H1 (cell line): ENCODE measurements around the gene SLC4A1. TPM values are rescaled to one million over a fixed set of nuclear protein-coding genes. Genes with fewer than 3 reads are reported as not detected.

ENCODE experiments used
- CTCF ChIA-PET: fragments of 300-600 bp; sonication (Branson Sonifier 250); formaldehyde crosslinking; loops from one replicate; lab custom pipeline; 2021; ENCODE audit not compliant: partially characterized antibody; lab: Charles Lee
- POLR2A ChIA-PET: fragments of 300-600 bp; sonication (Branson Sonifier 250); formaldehyde crosslinking; loops from one replicate; lab custom pipeline; 2021; ENCODE audit warnings: inconsistent platforms; ENCODE audit not compliant: partially characterized antibody; lab: Charles Lee
- DNase-seq, 2 experiments: peaks; one replicate each; pipeline versions ENCODE4 v3.0.0 to v3.0.0-alpha.2; 2010 to 2022; ENCODE audit warnings: low spot score in 2 of 2, low read depth in 1 of 2, mixed read lengths in 1 of 2
- FAIRE-seq: peaks from 2 replicates; lab custom pipeline; 2011; peaks lifted over from hg19 to GRCh38; lab: Jason Lieb, UNC
- H2AFZ ChIP-seq: 2 replicates; pipeline ENCODE4 v1.8.1; 2012; ENCODE audit warnings: low read length, inconsistent platforms
- H2AK5ac ChIP-seq: 2 replicates; pipeline ENCODE4 v1.6.1; 2013; ENCODE audit warnings: low read depth, low read length
- H2BK120ac ChIP-seq: replicated peaks from 2 replicates; pipeline ENCODE3; 2013; ENCODE audit warnings: low read depth, low read length, inconsistent platforms
- H2BK12ac ChIP-seq: 2 replicates; pipeline ENCODE4 v1.6.1; 2013; ENCODE audit warnings: low read depth, low read length
- H2BK15ac ChIP-seq: 2 replicates; pipeline ENCODE4 v1.6.1; 2013; ENCODE audit warnings: low read length
- H2BK20ac ChIP-seq: 2 replicates; pipeline ENCODE4 v1.6.1; 2013; ENCODE audit warnings: low read length
- H2BK5ac ChIP-seq: 2 replicates; pipeline ENCODE4 v1.6.1; 2013; ENCODE audit warnings: low read depth, low read length
- H3K14ac ChIP-seq: 2 replicates; pipeline ENCODE4 v1.6.1; 2013; ENCODE audit warnings: inconsistent platforms; ENCODE audit not compliant: insufficient read length
- H3K18ac ChIP-seq: 2 replicates; pipeline ENCODE4 v1.6.1; 2013; ENCODE audit warnings: low read length; ENCODE audit errors: extremely low read depth
- H3K23ac ChIP-seq: 2 replicates; pipeline ENCODE4 v1.6.1; 2013; ENCODE audit warnings: inconsistent platforms; ENCODE audit not compliant: insufficient read length
- H3K23me2 ChIP-seq: 2 replicates; pipeline ENCODE4 v1.6.1; 2013; ENCODE audit warnings: low read depth, low read length
- H3K27ac ChIP-seq: 2 replicates; pipeline ENCODE4 v1.6.1; 2011; ENCODE audit warnings: low read depth, low read length, inconsistent platforms
- H3K27me3 ChIP-seq, 4 experiments: replicated peaks in 1 of 4; 1 replicate in 1 of 4; 2 replicates in 3 of 4; pipeline versions ENCODE4 v1.6.1 to v1.8.1; 2011 to 2013; ENCODE audit warnings: low read length in 3 of 4, mild to moderate bottlenecking in 3 of 4, inconsistent platforms in 2 of 4, mixed read lengths in 2 of 4, moderate library complexity in 1 of 4; ENCODE audit not compliant: control insufficient read depth in 3 of 4, insufficient read depth in 3 of 4; ENCODE audit errors: extremely low read depth in 1 of 4
- H3K36me3 ChIP-seq, 4 experiments: 2 replicates each; pipeline versions ENCODE4 v1.6.1 to v1.8.1; 2011 to 2013; ENCODE audit warnings: mild to moderate bottlenecking in 4 of 4, low read length in 3 of 4, moderate library complexity in 2 of 4, control low read depth in 1 of 4, inconsistent platforms in 1 of 4; ENCODE audit not compliant: insufficient read depth in 4 of 4, control insufficient read depth in 2 of 4
- H3K4ac ChIP-seq: replicated peaks from 2 replicates; pipeline ENCODE3; 2013; ENCODE audit warnings: low read length, low read depth, mixed read lengths, inconsistent platforms; ENCODE audit not compliant: insufficient read length
- H3K4me1 ChIP-seq, 4 experiments: replicated peaks in 1 of 4; 1 replicate in 1 of 4; 2 replicates in 3 of 4; pipeline versions ENCODE4 v1.6.1 to v1.8.1; 2011 to 2013; ENCODE audit warnings: low read length in 3 of 4, inconsistent platforms in 2 of 4, mixed read lengths in 1 of 4; ENCODE audit not compliant: insufficient read depth in 4 of 4, control insufficient read depth in 3 of 4
- H3K4me2 ChIP-seq, 2 experiments: 2 replicates each; pipeline versions ENCODE4 v1.6.1 to v1.8.1; 2011 to 2013; ENCODE audit warnings: low read depth in 2 of 2, low read length in 2 of 2, control low read depth in 1 of 2, inconsistent platforms in 1 of 2, mild to moderate bottlenecking in 1 of 2; ENCODE audit not compliant: insufficient read depth in 1 of 2
- H3K4me3 ChIP-seq, 4 experiments: fragments of 200-600, 300-600 bp in 1 of 4; sonication (generic), shearing (Covaris generic), sonication (Bioruptor Twin) in 1 of 4; 2 replicates each; pipeline versions ENCODE4 v1.5.1 to v1.8.1; 2011 to 2016; ENCODE audit warnings: low read length in 4 of 4, low read depth in 3 of 4, control low read depth in 2 of 4, inconsistent platforms in 2 of 4, mild to moderate bottlenecking in 2 of 4, mixed read lengths in 1 of 4, moderate library complexity in 1 of 4; ENCODE audit not compliant: insufficient read depth in 2 of 4; ENCODE audit errors: extremely low read depth in 1 of 4
- H3K56ac ChIP-seq: replicated peaks from 2 replicates; pipeline ENCODE3; 2013; ENCODE audit warnings: low read depth, mild to moderate bottlenecking, mixed read lengths, low read length, inconsistent platforms; ENCODE audit not compliant: insufficient read length
- H3K79me1 ChIP-seq: 2 replicates; pipeline ENCODE4 v1.6.1; 2013; ENCODE audit warnings: low read depth, low read length, control low read depth
- H3K79me2 ChIP-seq, 2 experiments: 2 replicates each; pipeline versions ENCODE4 v1.6.1 to v1.8.1; 2012 to 2013; ENCODE audit warnings: low read length in 2 of 2, mild to moderate bottlenecking in 2 of 2, inconsistent platforms in 1 of 2; ENCODE audit not compliant: insufficient read depth in 2 of 2, control insufficient read depth in 1 of 2
- H3K9ac ChIP-seq, 4 experiments: replicated peaks in 1 of 4; 1 replicate in 1 of 4; 2 replicates in 3 of 4; pipeline versions ENCODE4 v1.6.1 to v1.8.1; 2011 to 2013; ENCODE audit warnings: low read depth in 3 of 4, low read length in 3 of 4, control low read depth in 2 of 4, mild to moderate bottlenecking in 2 of 4, moderate library complexity in 2 of 4, inconsistent platforms in 1 of 4; ENCODE audit errors: extremely low read depth in 1 of 4
- H3K9me3 ChIP-seq, 2 experiments: 2 replicates each; pipeline versions ENCODE4 v1.6.1 to v1.8.1; 2012 to 2013; ENCODE audit warnings: mild to moderate bottlenecking in 2 of 2, moderate library complexity in 2 of 2, control low read depth in 1 of 2, inconsistent platforms in 1 of 2, low read depth in 1 of 2, low read length in 1 of 2, mixed read lengths in 1 of 2; ENCODE audit not compliant: insufficient read depth in 2 of 2
- H4K20me1 ChIP-seq, 2 experiments: replicated peaks in 1 of 2; 2 replicates each; pipeline versions ENCODE3 to v1.8.1; 2011 to 2013; ENCODE audit warnings: inconsistent platforms in 2 of 2, low read length in 2 of 2, mild to moderate bottlenecking in 1 of 2; ENCODE audit not compliant: insufficient read depth in 2 of 2, control insufficient read depth in 1 of 2
- H4K5ac ChIP-seq: 2 replicates; pipeline ENCODE4 v1.6.1; 2013; ENCODE audit warnings: low read length, low read depth, mixed read lengths, inconsistent platforms; ENCODE audit not compliant: insufficient read length
- H4K8ac ChIP-seq: 2 replicates; pipeline ENCODE4 v1.8.0; 2013; ENCODE audit warnings: mild to moderate bottlenecking, moderate library complexity, low read length, inconsistent platforms; ENCODE audit not compliant: insufficient read depth; ENCODE audit errors: extremely low read depth
- H4K91ac ChIP-seq: replicated peaks from 2 replicates; pipeline ENCODE3; 2013; ENCODE audit warnings: low read length, mixed read lengths, inconsistent platforms; ENCODE audit not compliant: insufficient read length
- ATF3 ChIP-seq: IDR thresholded peaks from 2 replicates; pipeline ENCODE4 v1.6.1; 2011; ENCODE audit warnings: low read depth, mild to moderate bottlenecking, low read length; ENCODE audit not compliant: insufficient read depth
- EP300 ChIP-seq, 2 experiments: IDR thresholded peaks; 1 replicate in 1 of 2; 2 replicates in 1 of 2; pipeline ENCODE4 v1.6.1; 2011 to 2012; ENCODE audit warnings: low read depth in 2 of 2, low read length in 2 of 2, mild to moderate bottlenecking in 2 of 2, borderline replicate concordance in 1 of 2, inconsistent platforms in 1 of 2, moderate library complexity in 1 of 2
- SIX5 ChIP-seq: IDR thresholded peaks from 2 replicates; pipeline ENCODE4 v1.6.1; 2011; ENCODE audit warnings: mild to moderate bottlenecking, low read depth, low read length
- SRF ChIP-seq: IDR thresholded peaks from 2 replicates; pipeline ENCODE4 v1.6.1; 2011; ENCODE audit warnings: mild to moderate bottlenecking, low read depth, low read length, moderate library complexity
- TBP ChIP-seq: IDR thresholded peaks from 2 replicates; pipeline ENCODE4 v1.6.1; 2011; ENCODE audit warnings: low read depth, low read length, improper control_type of control experiment
- WGBS, 2 experiments: shearing (Covaris generic) in 1 of 2; methylation state at CpG; one replicate each; pipeline versions ENCODE4 v1.1.6 to v1.1.7; 2013 to 2015; ENCODE audit warnings: low lambda C conversion rate in 2 of 2, mixed read lengths in 2 of 2, inconsistent platforms in 1 of 2, low coverage in 1 of 2, missing lambda C conversion rate in 1 of 2; ENCODE audit not compliant: insufficient replicate concordance in 2 of 2, insufficient coverage in 1 of 2, insufficient read length in 1 of 2; ENCODE audit errors: extremely low coverage in 1 of 2, missing lambda C conversion rate in 1 of 2; 5-methylcytosine and 5-hydroxymethylcytosine counted together
- polyA plus RNA-seq, 7 experiments: library from polyadenylated mRNA; depleted of rRNA in 3 of 7; stranded (reverse) in 5 of 7; unstranded in 2 of 7; fragments of >200 nt in 5 of 7; fragments of 200-250 nt in 2 of 7; gene quantifications; 1 replicate in 5 of 7; 2 replicates in 1 of 7; 4 replicates in 1 of 7; pipeline versions ENCODE4 v1.2.1 to v1.2.3, GENCODE V29; 2011 to 2013; ENCODE audit warnings: missing spikeins in 2 of 7, mixed read lengths in 2 of 7
- total RNA-seq: library from RNA; stranded (reverse); fragmentation: NEBNext Ultra II Directional; extraction: Animal tissue kit (Norgen Biotek cat#: 25700); gene quantifications from 2 replicates; pipeline ENCODE4 v1.2.1, GENCODE V29; 2021

SLC4A1 gene
- total and polyA plus RNA-seq, 2 of the 8 experiments (the other 6 are each of a cell fraction or from before 2014, with no cell fraction given): 0.08 TPM; not detected in 1

GRCh38 chr17:44284024-44284400, 16.1 kb upstream of the SLC4A1 start:
- no peaks in the 10 kb centered on the region for H3K79me1 ChIP-seq
- H3K36me3 ChIP-seq: no peaks in the 10 kb centered on the region
- H3K4me2 ChIP-seq: no peak overlapping the region
- H3K23ac ChIP-seq: no peak overlapping the region
- no peak overlapping the region for H3K4me3 ChIP-seq
- H2BK15ac ChIP-seq: no peak overlapping the region
- no peak overlapping the region for H2BK5ac ChIP-seq
- no peak overlapping the region for H3K4ac ChIP-seq
- WGBS, 2 experiments: 93% methylated on average over 4 of the region's 4 CpGs; no CpG with 5 or more reads in 1 of the 2 experiments
- no peak overlapping the region for H4K91ac ChIP-seq
- ChIA-PET POLR2A (no interaction called here), CTCF (interaction anchor here (0.5 kb wide), 1 partner anchor 46 kb away, joined by 3 read pairs; no protein-coding TSS in a partner anchor)
- no peaks in the 10 kb centered on the region for H3K23me2 ChIP-seq
- H3K9me3 ChIP-seq: no peaks in the 10 kb centered on the region
- no peak overlapping the region for H3K14ac ChIP-seq
- H3K79me2 ChIP-seq: no peaks in the 10 kb centered on the region
- H2BK12ac ChIP-seq: no peak overlapping the region
- no peaks in the 10 kb centered on the region for H4K20me1 ChIP-seq
- peaks cover 0 to 12% (median 7%) of the 10 kb centered on the region in 4 experiments; a peak in 6 of 7 replicates for H3K4me1 ChIP-seq
- no peak overlapping the region for H2AFZ ChIP-seq
- H2AK5ac ChIP-seq: no peak overlapping the region
- H2BK120ac ChIP-seq: no peak overlapping the region
- no peak overlapping the region for H3K56ac ChIP-seq
- DNase-seq (no peak), FAIRE-seq (no peak)
- H4K5ac ChIP-seq: no peak overlapping the region
- 0 out of 7 replicates have a peak, but pooled peaks cover 0 to 2% (median 0%) of the 10 kb centered on the region in 4 experiments for H3K27me3 ChIP-seq
- no peak overlapping the region for H3K18ac ChIP-seq
- H3K9ac ChIP-seq: no peak overlapping the region
- H3K27ac ChIP-seq: no peak overlapping the region
- H4K8ac ChIP-seq: no peak overlapping the region
- H2BK20ac ChIP-seq: no peak overlapping the region
- TF ChIP-seq ATF3 (no peak), EP300 (IDR thresholded peaks at IDR 0.05; ENCODE audit: borderline replicate concordance in 1 of 2, low read depth in 2 of 2, low read length in 2 of 2) (no peak), SIX5 (no peak), SRF (no peak), TBP (no peak)
